K562 (cell line): ENCODE measurements around the gene MTMR3.

Experiments used
- CEBPZ ChIP-seq: fragments of 150-350 bp; IDR thresholded peaks from 2 replicates; pipeline ENCODE4 v1.6.1; 2014; ENCODE audit warnings: low read depth, mild to moderate bottlenecking, low read length, borderline replicate concordance
- CTCF ChIP-seq, 3 experiments: IDR thresholded peaks in 2 of 3; conservative IDR thresholded peaks in 1 of 3; 2 replicates each; pipeline ENCODE4 v1.5.1; 2011 to 2012; ENCODE audit warnings: low read length in 3 of 3, mild to moderate bottlenecking in 3 of 3, control low read depth in 2 of 3, improper control_type of control experiment in 1 of 3, inconsistent platforms in 1 of 3, low read depth in 1 of 3, mixed read lengths in 1 of 3, moderate library complexity in 1 of 3; ENCODE audit not compliant: insufficient read depth in 2 of 3
- GABPA ChIP-seq: fragments of 200-800 bp; sonication (Bioruptor generic); conservative IDR thresholded peaks from 2 replicates; pipeline ENCODE4 v1.6.1; 2016; ENCODE audit warnings: low read depth, missing genetic modification characterization, missing compliant biosample characterization
- GABPB1 ChIP-seq: sonication (generic); formaldehyde crosslinking; IDR thresholded peaks from 2 replicates; pipeline ENCODE4 v1.8.0; 2022; ENCODE audit warnings: mild to moderate bottlenecking, missing genetic modification reagents
- HINFP ChIP-seq: fragments of 450-650 bp; conservative IDR thresholded peaks from 2 replicates; pipeline ENCODE4 v1.6.1; 2016; ENCODE audit warnings: missing genetic modification characterization, low read depth, mild to moderate bottlenecking, control low read depth, missing compliant biosample characterization
- KLF16 ChIP-seq: IDR thresholded peaks from 2 replicates; pipeline ENCODE4 v1.6.1; 2016; ENCODE audit warnings: antibody characterized with exemption
- MAX ChIP-seq: sonication (generic); formaldehyde crosslinking; IDR thresholded peaks from 2 replicates; pipeline ENCODE4 v1.9.0; 2022; ENCODE audit warnings: mild to moderate bottlenecking, missing genetic modification reagents
- NFRKB ChIP-seq: fragments of 450-650 bp; IDR thresholded peaks from 2 replicates; pipeline ENCODE4 v1.6.1; 2016; ENCODE audit warnings: low read depth
- PREB ChIP-seq: sonication (generic); formaldehyde crosslinking; IDR thresholded peaks from 2 replicates; pipeline ENCODE4 v1.8.1; 2023; ENCODE audit warnings: mild to moderate bottlenecking, missing genetic modification reagents
- TCFL5 ChIP-seq: fragments of 250-450 bp; sonication (Bioruptor Pico); conservative IDR thresholded peaks from 2 replicates; pipeline ENCODE4 v1.6.1; 2021; ENCODE audit warnings: mild to moderate bottlenecking, moderate library complexity, matching md5 sums
- USF1 ChIP-seq: sonication (generic); formaldehyde crosslinking; IDR thresholded peaks from 2 replicates; pipeline ENCODE4 v1.9.0; 2022; ENCODE audit warnings: mild to moderate bottlenecking, missing genetic modification reagents
- ZFX ChIP-seq: sonication (generic); formaldehyde crosslinking; IDR thresholded peaks from 2 replicates; pipeline ENCODE4 v1.8.0; 2022; ENCODE audit warnings: mild to moderate bottlenecking, missing genetic modification reagents, moderate library complexity
- ZKSCAN1 ChIP-seq: fragments of 150-350 bp; IDR thresholded peaks from 2 replicates; pipeline ENCODE4 v1.6.1; 2016; ENCODE audit warnings: low read depth, low read length

GRCh38 chr22:29867260-29867659 lies 15.7 kb upstream of the MTMR3 start:
- TF ChIP-seq NFRKB (no peak), CEBPZ (no peak), ZFX (CRISPR knock-in tag) (no peak), KLF16 (no peak), GABPA (tag) (no peak), HINFP (no peak), CTCF (IDR thresholded peaks at IDR 0.05 in 2 of 3, conservative IDR thresholded peaks at IDR 0.05 in 1 of 3; ENCODE audit: insufficient read depth in 2 of 3, low read depth in 1 of 3, low read length in 3 of 3) (no peak), GABPB1 (no peak), MAX (CRISPR knock-in tag) (no peak), TCFL5 (CRISPR knock-in tag) (no peak), PREB (CRISPR knock-in tag) (no peak), USF1 (CRISPR knock-in tag) (no peak), ZKSCAN1 (no peak)
